Measurements from ENCODE around the gene RBMX.

DNA sequence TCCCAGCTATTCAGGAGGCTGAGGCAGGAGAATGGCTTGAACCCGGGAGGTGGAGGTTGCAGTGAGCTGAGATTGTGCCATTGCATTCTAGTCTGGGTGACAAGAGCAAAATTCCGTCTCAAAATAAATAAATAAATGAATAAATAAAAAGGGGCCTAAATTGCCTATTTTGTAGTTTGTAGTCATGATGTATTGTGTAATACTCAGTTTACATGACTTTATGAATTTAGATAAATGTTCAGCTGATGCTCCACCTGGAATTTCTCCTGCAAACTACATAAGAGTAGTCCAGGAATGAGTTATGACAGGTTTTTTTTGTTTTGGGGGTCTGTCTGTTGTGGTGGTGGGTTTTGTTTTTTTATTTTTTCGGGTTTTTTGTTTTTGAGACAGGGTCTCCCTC, 31.1 kb downstream of the RBMX start:
- TF ChIP-seq, protein P1, sequence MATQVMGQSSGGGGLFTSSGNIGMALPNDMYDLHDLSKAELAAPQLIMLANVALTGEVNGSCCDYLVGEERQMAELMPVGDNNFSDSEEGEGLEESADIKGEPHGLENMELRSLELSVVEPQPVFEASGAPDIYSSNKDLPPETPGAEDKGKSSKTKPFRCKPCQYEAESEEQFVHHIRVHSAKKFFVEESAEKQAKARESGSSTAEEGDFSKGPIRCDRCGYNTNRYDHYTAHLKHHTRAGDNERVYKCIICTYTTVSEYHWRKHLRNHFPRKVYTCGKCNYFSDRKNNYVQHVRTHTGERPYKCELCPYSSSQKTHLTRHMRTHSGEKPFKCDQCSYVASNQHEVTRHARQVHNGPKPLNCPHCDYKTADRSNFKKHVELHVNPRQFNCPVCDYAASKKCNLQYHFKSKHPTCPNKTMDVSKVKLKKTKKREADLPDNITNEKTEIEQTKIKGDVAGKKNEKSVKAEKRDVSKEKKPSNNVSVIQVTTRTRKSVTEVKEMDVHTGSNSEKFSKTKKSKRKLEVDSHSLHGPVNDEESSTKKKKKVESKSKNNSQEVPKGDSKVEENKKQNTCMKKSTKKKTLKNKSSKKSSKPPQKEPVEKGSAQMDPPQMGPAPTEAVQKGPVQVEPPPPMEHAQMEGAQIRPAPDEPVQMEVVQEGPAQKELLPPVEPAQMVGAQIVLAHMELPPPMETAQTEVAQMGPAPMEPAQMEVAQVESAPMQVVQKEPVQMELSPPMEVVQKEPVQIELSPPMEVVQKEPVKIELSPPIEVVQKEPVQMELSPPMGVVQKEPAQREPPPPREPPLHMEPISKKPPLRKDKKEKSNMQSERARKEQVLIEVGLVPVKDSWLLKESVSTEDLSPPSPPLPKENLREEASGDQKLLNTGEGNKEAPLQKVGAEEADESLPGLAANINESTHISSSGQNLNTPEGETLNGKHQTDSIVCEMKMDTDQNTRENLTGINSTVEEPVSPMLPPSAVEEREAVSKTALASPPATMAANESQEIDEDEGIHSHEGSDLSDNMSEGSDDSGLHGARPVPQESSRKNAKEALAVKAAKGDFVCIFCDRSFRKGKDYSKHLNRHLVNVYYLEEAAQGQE (IDR thresholded peaks at IDR 0.05; ENCODE audit: borderline replicate concordance in 1 of 2, low read depth in 1 of 2, low read length in 2 of 2): no peak
- no peak for TF ChIP-seq ZFP36 (IDR thresholded peaks at IDR 0.05; ENCODE audit: borderline replicate concordance, low read depth, low read length, partially characterized antibody)
- TF ChIP-seq, protein P2, sequence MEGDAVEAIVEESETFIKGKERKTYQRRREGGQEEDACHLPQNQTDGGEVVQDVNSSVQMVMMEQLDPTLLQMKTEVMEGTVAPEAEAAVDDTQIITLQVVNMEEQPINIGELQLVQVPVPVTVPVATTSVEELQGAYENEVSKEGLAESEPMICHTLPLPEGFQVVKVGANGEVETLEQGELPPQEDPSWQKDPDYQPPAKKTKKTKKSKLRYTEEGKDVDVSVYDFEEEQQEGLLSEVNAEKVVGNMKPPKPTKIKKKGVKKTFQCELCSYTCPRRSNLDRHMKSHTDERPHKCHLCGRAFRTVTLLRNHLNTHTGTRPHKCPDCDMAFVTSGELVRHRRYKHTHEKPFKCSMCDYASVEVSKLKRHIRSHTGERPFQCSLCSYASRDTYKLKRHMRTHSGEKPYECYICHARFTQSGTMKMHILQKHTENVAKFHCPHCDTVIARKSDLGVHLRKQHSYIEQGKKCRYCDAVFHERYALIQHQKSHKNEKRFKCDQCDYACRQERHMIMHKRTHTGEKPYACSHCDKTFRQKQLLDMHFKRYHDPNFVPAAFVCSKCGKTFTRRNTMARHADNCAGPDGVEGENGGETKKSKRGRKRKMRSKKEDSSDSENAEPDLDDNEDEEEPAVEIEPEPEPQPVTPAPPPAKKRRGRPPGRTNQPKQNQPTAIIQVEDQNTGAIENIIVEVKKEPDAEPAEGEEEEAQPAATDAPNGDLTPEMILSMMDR (CRISPR knock-in tag; IDR thresholded peaks at IDR 0.05): no peak
- TF ChIP-seq POLR2A (IDR thresholded peaks at IDR 0.05; ENCODE audit: insufficient read depth in 1 of 2, low read depth in 2 of 2, low read length in 2 of 2): no peak
- TF ChIP-seq, protein P3, sequence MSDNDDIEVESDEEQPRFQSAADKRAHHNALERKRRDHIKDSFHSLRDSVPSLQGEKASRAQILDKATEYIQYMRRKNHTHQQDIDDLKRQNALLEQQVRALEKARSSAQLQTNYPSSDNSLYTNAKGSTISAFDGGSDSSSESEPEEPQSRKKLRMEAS (IDR thresholded peaks at IDR 0.05): no peak
- TF ChIP-seq SMARCE1 (IDR thresholded peaks at IDR 0.05; ENCODE audit: borderline replicate concordance): no peak
- TF ChIP-seq ZFX (CRISPR knock-in tag; IDR thresholded peaks at IDR 0.05; ENCODE audit: low read depth): no peak
- TF ChIP-seq FOSL2 (CRISPR knock-in tag; IDR thresholded peaks at IDR 0.05): no peak
- TF ChIP-seq ZNF776 (CRISPR knock-in tag; IDR thresholded peaks at IDR 0.05): no peak
- no peak for TF ChIP-seq SMC3 (IDR thresholded peaks at IDR 0.05; ENCODE audit: low read length)

Data from HepG2 (cell line).